ENCODE data around the gene MTPN.

Gene MTPN

GRCh38 chr7:136016649-136017395, 39.7 kb upstream of the MTPN start:
- H3K27ac ChIP-seq = no peak overlapping the region
- intact Hi-C loops (cut with DNase I; ENCODE audit: low total_unique reads) = no loop called here
- no peak for DNase-seq
- no peaks in the 10 kb centered on the region for H3K36me3 ChIP-seq
- no peak overlapping the region for H3K4me3 ChIP-seq
- H3K27me3 ChIP-seq = peaks cover 0 to 3% of the 10 kb centered on the region in 2 donors
- no peak for TF ChIP-seq CTCF (IDR thresholded peaks at IDR 0.05)
- no peaks in the 10 kb centered on the region for H3K4me1 ChIP-seq
- H3K9me3 ChIP-seq = no peaks in the 10 kb centered on the region

GRCh38 chr7:136015638-136016037, 38.5 kb upstream of the MTPN start:
- intact Hi-C loops (cut with DNase I; ENCODE audit: low total_unique reads) = no loop called here
- H3K4me1 ChIP-seq = no peaks in the 10 kb centered on the region
- no peak for TF ChIP-seq CTCF (IDR thresholded peaks at IDR 0.05)
- no peak for DNase-seq
- H3K9me3 ChIP-seq = no peaks in the 10 kb centered on the region
- H3K4me3 ChIP-seq = no peak overlapping the region
- H3K27me3 ChIP-seq = peaks cover 0 to 3% of the 10 kb centered on the region in 2 donors
- H3K36me3 ChIP-seq = no peaks in the 10 kb centered on the region
- H3K27ac ChIP-seq = no peak overlapping the region

- intact Hi-C loops (cut with DNase I; ENCODE audit: low total_unique reads) = no loop called here
- no peak for TF ChIP-seq CTCF (IDR thresholded peaks at IDR 0.05)
Measured at GRCh38 chr7:136014659-136015058, 37.5 kb upstream of the MTPN start.

GRCh38 chr7:136012238-136012637, 35.1 kb upstream of the MTPN start:
- H3K4me3 ChIP-seq = no peak overlapping the region
- intact Hi-C loops (cut with DNase I; ENCODE audit: low total_unique reads) = no loop called here
- no peaks in the 10 kb centered on the region for H3K4me1 ChIP-seq
- H3K9me3 ChIP-seq = no peaks in the 10 kb centered on the region
- no peak overlapping the region for H3K27ac ChIP-seq
- no peaks in the 10 kb centered on the region for H3K36me3 ChIP-seq
- DNase-seq = no peak
- peaks cover 0 to 3% of the 10 kb centered on the region in 2 donors for H3K27me3 ChIP-seq
- TF ChIP-seq CTCF (IDR thresholded peaks at IDR 0.05) = no peak

More at GRCh38 chr7:136014659-136015058, 37.5 kb upstream of the MTPN start:
- Histone ChIP-seq H3K4me1 (no peaks in the 10 kb centered on the region), H3K27me3 (peaks cover 0 to 3% of the 10 kb centered on the region in 2 donors), H3K9me3 (no peaks in the 10 kb centered on the region), H3K27ac (no peak overlapping the region), H3K4me3 (no peak overlapping the region), H3K36me3 (no peaks in the 10 kb centered on the region)
- DNase-seq = no peak

- no peak overlapping the region for H3K27ac ChIP-seq
- TF ChIP-seq CTCF (IDR thresholded peaks at IDR 0.05) = peak; percentile 67 to 82
- no peaks in the 10 kb centered on the region for H3K4me1 ChIP-seq
- H3K36me3 ChIP-seq = no peaks in the 10 kb centered on the region
- H3K27me3 ChIP-seq = no peaks in the 10 kb centered on the region
- intact Hi-C loops (cut with DNase I; ENCODE audit: low total_unique reads) = loop anchor here (5.0 kb wide), 2 partner anchors 207 to 347 kb away; partner anchors contain the start of gene STMP1
- H3K4me3 ChIP-seq = no peak overlapping the region
- DNase-seq = no peak
- H3K9me3 ChIP-seq = no peaks in the 10 kb centered on the region
Measured at GRCh38 chr7:136009488-136010079, 32.4 kb upstream of the MTPN start.
